ENCODE measurements around the gene GCN1.

Gene GCN1

DNA sequence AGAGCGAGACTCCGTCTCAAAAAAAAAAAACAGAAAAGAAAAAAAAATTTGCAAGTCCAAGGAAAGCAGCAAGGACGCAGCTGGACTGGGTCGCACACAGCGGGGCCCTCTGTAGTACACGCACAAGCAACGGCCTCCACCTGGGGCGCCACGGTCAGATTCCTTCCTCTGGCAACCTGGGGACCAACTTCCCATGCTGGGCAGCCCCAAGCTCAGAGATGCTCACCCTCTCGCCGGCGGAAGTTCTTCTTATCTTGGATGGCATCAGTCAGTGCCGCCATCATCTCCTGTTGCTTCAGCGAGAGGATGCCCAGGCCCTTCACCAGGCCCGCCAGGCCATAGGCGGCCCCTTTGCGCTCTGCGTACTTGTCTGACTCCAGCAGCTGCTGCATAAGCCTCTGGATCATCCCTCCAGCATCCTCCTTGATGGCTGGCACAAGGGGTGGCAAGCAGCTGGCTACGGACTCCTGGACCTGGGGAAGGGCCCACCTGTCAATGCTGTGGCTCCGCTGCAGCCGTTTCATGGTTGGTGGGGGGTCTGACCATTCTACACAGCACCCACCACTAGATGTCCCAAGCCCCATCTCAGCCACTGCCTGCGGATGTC, 43.5 kb downstream of the GCN1 start:
- no peak for DNase-seq (ENCODE audit: low read depth in 2 of 3, low spot score in 2 of 3)

- DNase-seq (ENCODE audit: low read depth in 2 of 3, low spot score in 2 of 3) = no peak
Observed at GRCh38 chr12:120148011-120148410, 46.5 kb downstream of the GCN1 start.

DNA sequence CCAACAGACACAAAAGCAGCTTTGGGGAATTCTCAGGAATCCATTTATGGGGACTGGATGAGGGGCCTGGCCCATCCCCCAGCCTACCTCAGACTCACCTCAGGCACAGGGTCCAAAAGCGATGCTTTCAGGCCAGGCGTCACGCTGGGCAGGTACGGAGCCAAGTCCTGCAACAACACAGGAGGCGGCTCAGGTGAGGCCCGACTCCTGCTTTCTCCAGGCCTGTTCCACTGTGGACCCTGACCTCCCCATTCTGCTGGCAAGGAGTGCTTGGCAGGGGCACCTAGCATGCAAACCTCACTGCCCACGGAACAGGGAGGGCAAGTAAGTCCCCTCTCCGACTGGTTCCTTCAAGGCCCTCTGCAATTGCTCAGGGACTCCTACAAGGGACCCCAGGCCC, 49.4 kb downstream of the GCN1 start:
- DNase-seq (ENCODE audit: low read depth in 2 of 3, low spot score in 2 of 3) = no peak

- DNase-seq (ENCODE audit: low read depth in 2 of 3, low spot score in 2 of 3) = no peak
Observed at GRCh38 chr12:120144215-120144614, 50.3 kb downstream of the GCN1 start.

DNA sequence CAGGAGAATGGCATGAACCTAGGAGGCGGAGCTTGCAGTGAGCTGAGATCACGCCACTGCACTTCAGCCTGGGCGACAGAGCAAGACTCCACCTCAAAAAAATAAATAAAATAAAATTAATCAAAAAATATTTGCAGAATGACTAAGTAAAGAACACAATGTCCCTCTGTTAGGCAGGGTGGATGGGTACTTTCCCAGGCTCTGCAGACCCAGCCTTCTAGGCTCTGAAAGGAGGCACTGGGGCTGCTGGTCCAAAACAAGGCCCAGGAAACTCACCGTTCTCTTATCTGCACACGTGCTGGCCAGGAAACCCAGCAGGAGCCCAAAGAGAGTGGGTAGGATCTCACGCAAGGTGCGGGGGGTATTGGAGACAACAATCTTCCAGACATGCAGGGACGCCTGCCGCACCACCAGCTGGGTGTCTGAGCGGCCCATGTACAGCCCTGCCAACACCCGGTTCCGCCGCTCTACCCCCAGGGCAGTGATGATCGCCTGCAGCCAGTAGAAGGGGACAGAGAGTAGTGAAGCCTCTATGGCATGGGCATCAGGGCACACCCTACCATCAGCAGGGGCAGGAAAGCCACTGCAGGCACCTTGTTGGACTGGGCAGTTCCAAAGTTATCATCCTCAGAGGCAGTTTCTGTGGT, 52.2 kb downstream of the GCN1 start:
- DNase-seq (ENCODE audit: low read depth in 2 of 3, low spot score in 2 of 3) = no peak

GRCh38 chr12:120141336-120141735, 53.2 kb downstream of the GCN1 start:
- DNase-seq (ENCODE audit: low read depth in 2 of 3, low spot score in 2 of 3) = no peak

DNA sequence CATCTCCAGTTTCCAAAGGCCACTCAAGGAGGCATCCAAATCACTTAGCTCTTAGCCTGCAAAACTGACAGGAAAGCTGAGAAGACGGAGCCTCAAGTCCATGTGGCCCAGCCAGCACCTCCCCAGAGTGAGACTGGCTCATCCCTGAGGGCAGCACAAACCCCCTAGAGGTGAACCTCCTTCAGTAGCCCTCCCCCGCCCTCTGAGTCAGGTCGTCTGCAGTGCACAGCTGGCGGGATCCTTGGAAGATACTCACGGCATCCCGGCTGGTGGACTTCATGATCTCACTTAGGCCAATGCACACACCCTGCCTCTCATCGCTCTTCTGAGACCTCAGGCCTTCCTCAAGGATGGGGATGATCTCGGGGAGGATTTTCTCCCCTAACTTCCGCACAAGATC, 53.9 kb downstream of the GCN1 start:
- DNase-seq (ENCODE audit: low read depth in 2 of 3, low spot score in 2 of 3) = no peak

DNA sequence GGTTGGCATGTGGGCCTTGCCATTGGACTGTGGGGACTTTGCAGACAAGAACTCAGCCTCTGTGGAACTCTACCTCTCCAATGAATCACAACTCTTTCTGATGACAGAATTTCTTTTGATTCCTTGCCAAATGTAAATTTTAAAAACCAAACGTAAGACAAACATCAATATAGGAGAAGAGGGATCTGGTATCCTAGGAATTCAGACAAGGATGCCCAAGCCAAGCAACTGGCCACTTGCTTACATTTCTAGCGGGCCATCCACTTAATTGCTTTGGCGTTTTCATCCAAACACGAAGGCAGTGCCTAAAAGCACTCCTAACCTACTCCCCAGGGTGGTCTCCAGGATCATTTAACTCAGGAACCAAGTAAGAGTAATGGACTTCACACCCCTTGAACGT, 54.6 kb downstream of the GCN1 start:
- DNase-seq (ENCODE audit: low read depth in 2 of 3, low spot score in 2 of 3) = no peak

DNA sequence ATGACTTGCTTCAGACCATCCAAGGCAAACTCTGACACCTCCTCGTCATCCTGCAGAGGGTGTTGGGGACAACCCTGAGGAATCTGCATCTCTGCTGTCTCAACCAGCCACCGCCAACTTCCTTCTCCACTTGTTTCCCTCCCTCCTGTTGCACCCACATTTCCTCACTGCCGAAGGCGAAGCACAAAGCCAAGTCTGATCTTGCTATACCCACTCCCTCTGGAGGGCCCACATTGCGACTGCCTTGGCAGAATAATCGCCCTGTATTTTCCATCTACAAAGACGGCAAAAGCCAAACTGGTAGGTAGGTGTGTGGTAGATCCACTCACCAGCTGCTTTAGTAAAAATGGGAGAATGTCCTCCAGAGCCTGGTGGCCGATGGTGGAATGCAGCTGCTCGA, 56.1 kb downstream of the GCN1 start:
- no peak for DNase-seq (ENCODE audit: low read depth in 2 of 3, low spot score in 2 of 3)

DNA sequence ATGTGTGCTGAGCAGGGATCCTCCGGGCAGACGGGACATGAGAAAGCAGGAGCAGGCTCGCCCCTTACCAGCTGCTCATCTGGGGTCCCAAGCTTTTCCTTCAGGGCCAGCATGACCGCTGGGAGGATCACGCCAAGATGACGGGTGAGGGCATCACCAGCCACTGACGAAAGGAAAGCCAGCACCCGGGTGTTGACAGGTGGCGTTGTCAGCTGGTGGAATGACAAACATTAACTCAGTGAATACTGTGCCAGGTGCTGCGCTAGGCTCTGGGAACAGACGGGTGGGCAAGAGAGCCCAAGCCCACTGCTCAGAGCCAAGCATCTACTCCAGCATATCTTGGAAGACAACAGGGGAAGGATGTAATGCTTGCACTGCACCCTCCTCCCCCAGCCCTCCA, 56.7 kb downstream of the GCN1 start:
- no peak for DNase-seq (ENCODE audit: low read depth in 2 of 3, low spot score in 2 of 3)

- no peak for DNase-seq (ENCODE audit: low read depth in 2 of 3, low spot score in 2 of 3)
Observed at GRCh38 chr12:120136093-120136770, 58.3 kb downstream of the GCN1 start.

- DNase-seq (ENCODE audit: low read depth in 2 of 3, low spot score in 2 of 3) = no peak
Observed at GRCh38 chr12:120134307-120134980, 60.1 kb downstream of the GCN1 start.

DNA sequence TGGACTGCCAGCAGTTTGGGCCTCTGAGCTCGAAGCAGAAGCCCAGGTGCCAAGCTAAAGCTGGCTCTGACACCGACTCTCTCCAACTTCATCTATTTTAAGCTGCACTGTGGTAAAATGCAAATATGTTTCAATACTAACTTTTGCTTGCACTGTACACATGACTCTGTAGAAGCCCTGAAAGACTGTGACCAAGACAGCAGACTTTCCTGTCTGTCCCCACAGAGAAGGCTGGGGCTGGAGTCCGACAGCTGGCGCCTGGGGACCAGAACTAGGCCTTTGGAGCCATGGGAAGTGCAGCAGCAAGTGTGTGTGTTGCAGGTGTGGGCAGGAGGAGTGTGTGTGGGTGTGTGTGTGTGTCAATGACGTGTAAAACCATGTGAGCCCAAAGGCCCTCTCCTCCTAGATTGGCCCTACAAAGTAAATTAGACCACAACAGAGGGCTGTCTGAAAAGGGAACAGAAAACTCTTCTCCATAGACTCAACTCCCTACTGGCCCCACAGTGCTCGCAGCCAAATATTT, 61.6 kb downstream of the GCN1 start:
- DNase-seq (ENCODE audit: low read depth in 2 of 3, low spot score in 2 of 3) = no peak

GRCh38 chr12:120132054-120132836, 62.3 kb downstream of the GCN1 start:
- no peak for DNase-seq (ENCODE audit: low read depth in 2 of 3, low spot score in 2 of 3)

DNA sequence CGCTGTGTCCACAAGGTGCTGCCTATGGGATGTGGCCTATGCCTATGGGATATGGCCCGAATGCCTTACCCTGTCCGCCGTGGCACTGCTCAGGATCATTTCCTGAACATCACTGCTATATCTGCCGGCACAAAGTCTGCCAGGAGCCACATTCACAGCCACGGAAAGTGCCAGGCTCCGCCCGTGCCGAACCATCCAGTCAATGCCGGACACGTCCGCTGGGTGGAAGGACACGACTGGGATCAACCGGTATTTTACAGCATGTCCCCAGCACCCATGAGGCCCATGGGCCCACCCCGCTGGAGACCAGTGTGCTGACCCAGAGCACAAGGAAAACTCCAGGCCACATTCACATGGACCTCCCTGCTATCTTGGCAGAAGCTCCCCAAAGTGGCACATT, 63.4 kb downstream of the GCN1 start:
- DNase-seq (ENCODE audit: low read depth in 2 of 3, low spot score in 2 of 3) = no peak

DNA sequence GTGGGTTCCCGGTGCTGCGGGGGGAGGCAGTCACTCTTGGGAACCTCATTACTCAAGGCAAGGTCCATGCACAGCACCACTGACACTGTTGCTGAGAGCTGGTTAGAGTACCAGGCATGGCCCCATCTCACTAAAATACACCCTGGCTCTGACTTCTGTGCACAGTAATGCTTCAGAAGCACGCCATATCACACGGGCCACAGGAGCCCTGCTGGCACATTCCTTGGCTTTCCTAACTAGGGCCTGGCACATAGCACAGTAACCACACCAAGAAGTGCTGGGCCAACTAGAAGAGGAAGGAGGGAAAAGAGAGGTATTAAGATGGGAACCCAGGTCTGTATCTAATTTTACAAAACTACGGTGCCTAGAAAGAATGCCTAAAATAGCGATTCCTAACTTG, 64.5 kb downstream of the GCN1 start:
- DNase-seq (ENCODE audit: low read depth in 2 of 3, low spot score in 2 of 3) = no peak

GRCh38 chr12:120126635-120127005, 67.9 kb downstream of the GCN1 start:
- no peak for DNase-seq (ENCODE audit: low read depth in 2 of 3, low spot score in 2 of 3)

GRCh38 chr12:120125792-120126634, 68.5 kb downstream of the GCN1 start:
- DNase-seq (ENCODE audit: low read depth in 2 of 3, low spot score in 2 of 3) = no peak

GRCh38 chr12:120125029-120125428, 69.5 kb downstream of the GCN1 start:
- DNase-seq (ENCODE audit: low read depth in 2 of 3, low spot score in 2 of 3) = no peak

GRCh38 chr12:120121766-120122293, 72.7 kb downstream of the GCN1 start:
- no peak for DNase-seq (ENCODE audit: low read depth in 2 of 3, low spot score in 2 of 3)

Data from activated CD8-positive, alpha-beta memory T cell treated with anti-CD3 and anti-CD28 coated beads for 48 hours (primary cell).